Measurements from ENCODE around the gene IQSEC1. TPM values are rescaled to one million over a fixed set of nuclear protein-coding genes. Genes with fewer than 3 reads are reported as not detected.

Gene IQSEC1
- total RNA-seq, 1 donor from 2014 or later, result 63.1 TPM

DNA sequence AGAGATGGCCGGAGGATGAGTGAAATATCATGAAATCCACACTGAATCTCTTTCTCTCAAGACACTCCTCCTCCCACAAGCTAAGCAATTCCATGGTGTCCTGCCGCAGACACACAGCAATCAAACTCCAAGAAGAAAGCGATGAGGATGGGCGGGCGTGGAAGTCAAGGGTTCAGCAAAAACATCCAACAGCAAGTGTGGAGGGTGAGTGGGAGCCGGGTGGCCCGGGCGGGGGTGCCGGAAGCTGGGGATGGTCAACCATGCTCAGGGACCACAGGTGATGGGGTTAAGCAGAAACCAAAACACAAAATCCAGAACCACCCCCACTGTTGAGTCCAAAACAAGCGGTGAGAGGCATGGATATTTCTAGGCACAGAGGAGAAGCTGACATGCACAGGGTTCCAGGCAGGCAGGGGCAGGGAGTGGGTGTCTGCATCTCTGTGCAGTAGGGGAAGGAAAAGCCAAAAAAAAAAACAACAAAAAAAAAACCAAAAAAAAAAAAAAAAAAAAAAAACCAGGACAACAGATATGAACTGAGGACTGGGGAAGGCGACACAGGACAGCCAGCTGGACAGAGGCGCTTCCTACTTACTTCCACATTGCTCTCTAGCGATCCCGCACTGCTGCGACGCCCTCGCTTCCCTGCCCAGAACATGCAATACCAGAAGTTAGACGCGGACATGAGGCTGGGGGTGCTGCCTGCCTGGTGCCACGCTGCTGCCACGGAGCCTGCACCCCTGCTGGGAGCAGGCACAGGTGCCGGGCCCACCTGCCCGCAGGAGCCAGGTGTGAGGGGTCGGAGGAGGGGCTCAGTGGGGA is 170.8 kb downstream of the IQSEC1 start:
- no peak for DNase-seq

- DNase-seq, result peak; percentile 9
These were observed 171.6 kb downstream of the IQSEC1 start for GRCh38 chr3:12901623-12902045.

GRCh38 chr3:12900885-12901411 is 172.3 kb downstream of the IQSEC1 start:
- DNase-seq, result no peak

DNA sequence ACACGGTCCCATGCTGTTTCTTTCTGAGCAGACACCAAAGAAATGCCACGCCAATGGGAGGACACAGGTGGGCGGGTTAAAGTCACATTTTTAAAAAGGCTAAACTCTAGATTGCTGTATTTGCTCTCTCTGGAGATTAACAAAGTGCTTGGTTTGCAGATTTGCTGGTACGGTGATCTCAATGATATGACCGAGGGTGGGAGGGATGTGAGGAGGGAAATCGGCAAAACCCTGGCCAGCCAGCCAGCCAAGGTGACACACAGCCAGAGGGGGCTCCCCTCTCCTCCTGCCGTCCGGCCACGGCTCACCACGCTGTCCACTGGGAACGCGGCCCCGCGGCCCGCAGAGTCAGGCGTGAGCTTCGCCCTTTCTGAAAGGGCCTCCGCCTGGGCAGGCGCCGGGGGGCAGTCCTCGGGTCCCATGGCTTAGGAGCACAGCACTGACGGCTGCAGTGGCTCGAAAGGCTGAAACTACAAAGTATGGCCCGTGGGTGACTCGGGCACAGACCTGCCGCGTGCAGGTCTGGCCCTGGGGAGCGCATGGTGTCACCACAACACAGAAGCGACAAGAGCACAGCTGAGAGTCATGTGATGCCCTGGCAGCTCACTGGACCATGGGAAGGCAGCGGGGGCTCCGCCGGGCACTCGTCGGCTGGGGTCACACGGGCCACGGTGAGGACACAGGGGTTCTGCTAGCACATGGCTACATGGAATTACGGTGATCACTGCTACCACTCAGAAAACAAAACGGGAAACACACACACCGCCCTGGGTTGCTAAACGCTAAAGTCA is 174.1 kb downstream of the IQSEC1 start:
- no peak for DNase-seq

DNA sequence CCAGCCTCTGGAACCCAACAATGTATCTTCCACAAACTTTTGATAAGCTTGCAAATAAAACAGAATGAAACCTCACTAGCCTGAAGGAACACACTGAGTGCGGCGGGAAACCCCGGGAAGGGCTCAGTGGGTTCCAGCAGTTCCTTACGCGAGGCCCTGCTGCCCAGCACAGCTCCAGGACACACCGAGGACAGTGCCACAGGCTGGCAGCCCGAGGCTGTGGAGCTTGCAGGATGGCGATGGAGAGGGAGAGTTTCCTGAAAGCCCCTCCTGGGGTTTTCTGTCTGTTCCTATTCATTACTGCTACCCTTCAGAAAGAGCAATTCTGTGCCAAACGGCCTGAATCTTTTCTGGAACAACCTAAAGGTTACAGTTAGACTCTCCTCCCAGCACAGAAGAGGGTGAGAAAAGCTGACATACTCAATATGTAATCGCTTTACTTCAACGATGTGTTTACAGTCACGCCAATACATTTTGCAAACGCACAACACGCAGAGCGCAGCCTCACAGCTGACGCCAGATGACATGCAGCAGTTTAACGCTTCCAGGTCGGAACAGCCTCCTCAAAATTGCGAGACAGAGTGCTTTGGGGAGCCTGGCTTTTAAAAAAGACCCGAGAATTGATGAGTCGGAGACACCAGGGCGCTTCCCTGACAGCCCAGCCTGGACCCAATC is 174.8 kb downstream of the IQSEC1 start:
- no peak for DNase-seq

DNA sequence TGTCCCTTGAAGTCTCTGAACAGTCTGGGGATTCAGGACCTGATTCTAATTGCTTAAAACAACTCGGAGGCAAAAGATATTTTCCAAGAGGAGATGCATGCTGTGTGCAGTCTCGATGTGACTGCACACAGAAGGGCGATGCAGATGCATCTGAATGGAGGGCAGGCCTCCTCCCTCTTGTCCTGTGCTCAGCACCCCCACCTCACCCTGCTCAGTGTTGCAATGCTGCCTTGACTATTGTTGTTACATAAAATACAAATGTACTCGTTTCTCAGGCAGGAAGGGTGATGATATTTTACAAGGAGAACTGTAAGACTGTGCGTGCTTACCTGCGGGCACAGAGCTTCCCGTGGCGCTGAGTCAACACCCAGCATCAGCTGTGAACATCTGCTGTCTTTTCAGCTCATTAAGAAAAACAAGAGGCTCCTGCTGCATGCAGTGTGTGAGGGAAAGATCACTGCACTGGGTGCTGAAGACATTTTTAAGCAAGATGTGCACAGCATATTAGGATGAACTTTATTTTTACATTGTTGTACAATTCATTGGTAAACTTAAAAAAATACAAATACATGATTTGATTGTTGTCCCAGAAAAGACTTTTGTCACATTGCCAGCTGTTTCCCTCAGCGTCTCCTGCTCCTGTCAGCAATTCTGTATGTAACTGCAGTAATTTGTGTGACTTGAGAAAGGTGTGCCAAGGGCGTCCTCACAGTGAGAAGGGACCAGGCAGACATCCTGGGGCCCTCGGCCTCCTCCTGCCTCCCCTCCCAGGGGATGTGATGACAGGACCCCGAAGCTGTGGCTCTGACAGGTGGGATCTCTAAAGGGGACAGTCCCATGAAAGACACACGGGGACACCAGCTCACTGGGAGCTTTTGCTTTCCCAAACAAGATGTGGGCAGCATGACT is 175.6 kb downstream of the IQSEC1 start:
- DNase-seq, result no peak

DNA sequence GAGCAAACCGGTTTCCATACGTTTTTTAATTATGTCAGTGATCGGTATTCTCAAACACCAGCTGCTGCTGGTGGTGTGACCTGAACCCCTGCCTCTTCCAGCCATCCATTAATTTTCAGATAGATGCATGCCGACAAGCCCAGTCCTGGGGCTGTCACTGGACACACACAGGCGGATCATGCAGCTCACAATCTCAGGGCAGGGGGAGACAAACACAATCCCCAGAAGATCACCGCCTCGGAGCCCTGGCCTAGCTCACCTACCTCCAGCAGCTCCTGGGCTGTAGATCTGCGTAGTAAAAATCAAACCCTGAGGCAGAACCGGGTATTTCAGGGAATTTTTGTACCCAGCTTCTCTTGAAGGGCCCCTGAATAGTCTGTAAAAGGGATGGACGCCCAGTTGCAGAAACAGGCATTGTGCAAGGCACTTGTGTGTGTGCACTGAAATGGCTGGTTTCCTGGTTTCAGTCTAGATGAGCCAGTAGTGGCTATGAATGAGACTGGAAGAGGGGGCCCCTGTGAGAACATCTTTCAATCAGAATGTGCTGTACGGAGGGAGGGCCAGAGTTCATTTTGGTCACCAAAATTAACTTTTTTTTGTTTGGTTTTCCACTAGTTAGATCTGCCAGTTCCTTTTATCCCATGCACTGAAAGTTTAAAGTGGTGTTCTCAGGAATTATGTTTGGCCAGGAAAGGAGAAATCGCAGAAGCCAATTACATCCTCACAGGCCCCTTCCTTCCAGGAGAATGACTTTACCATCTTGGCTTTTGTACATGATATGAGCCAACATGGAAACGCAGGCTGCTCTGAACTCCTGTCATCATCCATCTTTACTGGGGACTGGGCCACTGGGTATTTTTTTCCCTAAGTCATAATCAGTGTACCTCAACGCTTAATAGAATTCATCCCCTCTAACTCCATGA is 176.9 kb downstream of the IQSEC1 start:
- peak; percentile 17 for DNase-seq

DNA sequence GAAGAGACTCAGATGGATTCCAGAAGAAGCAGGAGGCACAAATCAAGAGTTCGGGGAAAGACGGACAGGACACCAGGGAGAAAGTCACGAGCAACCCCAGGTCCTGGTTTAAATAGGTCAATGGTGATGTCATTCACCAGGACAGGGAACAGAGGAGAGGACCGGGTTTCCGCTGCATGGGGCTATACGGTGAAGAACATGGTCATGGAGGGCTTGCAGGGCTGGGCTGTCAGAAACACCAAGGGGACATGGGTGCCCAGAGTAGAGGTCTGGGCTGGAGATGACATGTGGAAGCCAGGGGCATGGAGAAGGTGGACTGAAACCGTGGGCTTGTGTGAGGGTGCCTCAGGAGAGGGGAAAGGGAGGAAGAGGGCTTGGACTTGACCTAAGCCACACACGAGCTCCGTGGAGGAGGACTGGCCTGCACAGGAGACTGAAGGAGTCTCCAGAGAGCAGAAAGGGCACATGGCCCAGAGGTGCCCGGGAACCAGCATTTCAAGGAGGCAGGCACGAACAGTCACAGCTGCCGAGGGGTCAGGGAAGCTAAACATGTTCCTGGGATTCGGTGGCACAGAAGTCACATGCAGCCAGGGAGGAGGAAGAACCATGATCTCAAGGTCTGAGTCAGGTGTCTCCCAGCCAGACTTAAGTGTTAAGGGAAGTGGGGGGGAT is 177.7 kb downstream of the IQSEC1 start:
- peak; percentile 17 for DNase-seq

DNA sequence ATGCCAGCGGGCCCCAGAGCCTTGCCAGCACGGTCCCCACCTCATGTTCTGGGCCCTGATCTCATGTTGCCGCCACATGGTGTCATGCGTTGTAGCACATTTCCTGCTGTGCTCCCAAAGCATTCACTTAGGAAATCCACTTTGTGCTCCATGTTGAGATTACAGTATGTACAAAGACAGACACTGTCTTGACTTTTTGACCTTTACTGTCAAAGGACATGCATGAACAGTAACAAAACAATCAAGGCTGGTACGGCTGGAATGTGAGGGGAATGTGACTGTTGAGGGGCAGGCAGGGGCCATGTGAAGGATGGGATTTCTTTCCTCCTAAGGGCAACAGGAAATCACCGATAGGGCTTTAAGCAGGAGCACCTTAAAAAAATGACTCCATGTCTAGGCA is 178.6 kb downstream of the IQSEC1 start:
- DNase-seq, result peak; percentile 16

DNA sequence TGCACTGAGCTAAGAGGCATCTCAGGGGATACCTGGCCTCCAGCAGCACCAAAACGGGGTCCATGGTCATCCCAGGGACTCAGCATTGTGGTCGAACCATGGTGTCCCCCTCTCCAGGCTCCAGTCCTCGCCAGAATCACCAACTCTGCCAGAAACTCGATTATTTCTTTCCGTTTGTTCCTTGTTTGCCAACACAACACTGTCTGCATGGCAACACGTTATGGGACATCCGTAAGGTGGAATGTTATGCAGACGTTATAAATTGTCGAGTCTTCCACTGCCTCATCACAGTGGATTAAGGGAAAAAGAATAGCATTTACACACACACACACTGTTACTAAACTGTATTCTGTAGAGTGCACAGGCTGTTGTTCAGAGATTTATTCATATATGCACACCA is 179.4 kb downstream of the IQSEC1 start:
- peak; percentile 10 for DNase-seq

DNA sequence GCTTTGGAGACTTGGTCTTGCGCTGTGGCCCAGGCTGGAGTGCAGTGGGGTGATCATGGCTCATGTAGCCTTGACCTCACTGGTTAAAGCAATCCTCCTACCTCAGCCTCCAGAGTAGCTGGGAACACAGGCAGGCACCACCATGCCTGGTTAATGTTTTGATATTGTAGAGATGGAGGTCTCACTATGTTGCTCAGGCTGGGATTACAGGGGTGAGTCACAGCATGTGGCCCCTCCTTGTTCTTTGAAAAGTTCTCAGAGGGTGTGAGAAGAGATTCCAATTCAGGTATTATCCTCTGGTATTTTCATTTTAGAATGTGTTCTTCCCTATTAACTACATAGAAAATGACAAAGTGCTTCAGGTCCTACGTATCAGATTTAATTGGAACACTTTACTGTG is 180.0 kb downstream of the IQSEC1 start:
- DNase-seq, result no peak

DNA sequence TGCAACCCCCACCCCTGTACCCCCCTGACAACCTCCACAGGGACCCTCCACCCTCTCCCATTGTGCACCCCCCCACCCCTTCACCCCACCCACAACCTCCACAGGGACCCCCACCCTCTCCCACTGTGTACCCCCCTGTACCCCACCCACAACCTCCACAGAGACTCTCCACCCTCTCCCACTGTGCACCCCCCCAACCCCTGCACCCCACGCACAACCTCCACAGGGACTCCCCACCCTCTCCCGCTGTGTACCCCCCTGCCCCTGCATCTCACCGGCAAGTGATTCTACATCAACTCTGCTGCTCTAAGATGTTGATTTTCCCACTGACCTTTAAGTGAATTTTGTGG is 180.4 kb downstream of the IQSEC1 start:
- no peak for DNase-seq

DNA sequence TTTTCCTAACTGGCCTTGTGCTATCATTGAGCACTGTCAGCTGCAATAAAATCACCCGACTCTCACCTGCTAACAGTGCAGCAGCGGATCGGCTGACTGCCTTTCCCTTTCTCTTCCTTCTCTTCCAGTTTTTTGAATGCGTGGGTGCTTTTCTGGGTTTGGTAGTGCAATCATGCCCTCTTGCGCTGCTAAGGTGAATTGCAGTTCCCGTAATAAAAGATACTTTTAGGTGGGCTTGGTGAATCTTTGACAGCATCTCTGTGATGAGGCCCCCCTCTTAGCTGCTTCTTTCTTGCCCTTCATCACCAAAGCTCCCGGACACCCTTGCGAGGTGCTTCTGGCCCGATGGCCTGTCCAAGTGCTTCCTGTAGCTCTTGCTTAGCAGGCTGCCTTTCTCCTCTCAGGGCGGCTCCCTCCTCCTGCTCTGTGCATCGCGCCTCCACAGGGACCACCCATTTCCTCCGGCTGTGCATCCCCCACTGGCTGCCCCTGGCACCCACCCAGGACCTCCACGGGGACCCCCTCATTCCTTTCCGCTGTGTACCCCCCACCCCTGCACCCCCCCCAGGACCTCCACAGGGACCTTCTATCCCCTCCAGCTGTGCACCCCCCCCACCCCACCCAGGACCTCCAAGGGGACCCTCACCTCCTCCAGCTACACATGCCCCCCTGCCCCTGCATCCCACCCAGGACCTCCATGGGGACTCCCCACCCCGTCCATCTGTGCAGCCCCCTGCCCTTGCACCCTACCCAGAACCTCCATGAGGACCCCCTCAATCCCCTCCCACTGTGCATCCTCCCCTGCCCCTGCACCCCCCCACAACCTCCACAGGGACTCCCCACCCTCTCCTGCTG is 181.0 kb downstream of the IQSEC1 start:
- DNase-seq, result peak; percentile 73

- DNase-seq, result no peak
These were observed 181.7 kb downstream of the IQSEC1 start for GRCh38 chr3:12891391-12891984.

DNA sequence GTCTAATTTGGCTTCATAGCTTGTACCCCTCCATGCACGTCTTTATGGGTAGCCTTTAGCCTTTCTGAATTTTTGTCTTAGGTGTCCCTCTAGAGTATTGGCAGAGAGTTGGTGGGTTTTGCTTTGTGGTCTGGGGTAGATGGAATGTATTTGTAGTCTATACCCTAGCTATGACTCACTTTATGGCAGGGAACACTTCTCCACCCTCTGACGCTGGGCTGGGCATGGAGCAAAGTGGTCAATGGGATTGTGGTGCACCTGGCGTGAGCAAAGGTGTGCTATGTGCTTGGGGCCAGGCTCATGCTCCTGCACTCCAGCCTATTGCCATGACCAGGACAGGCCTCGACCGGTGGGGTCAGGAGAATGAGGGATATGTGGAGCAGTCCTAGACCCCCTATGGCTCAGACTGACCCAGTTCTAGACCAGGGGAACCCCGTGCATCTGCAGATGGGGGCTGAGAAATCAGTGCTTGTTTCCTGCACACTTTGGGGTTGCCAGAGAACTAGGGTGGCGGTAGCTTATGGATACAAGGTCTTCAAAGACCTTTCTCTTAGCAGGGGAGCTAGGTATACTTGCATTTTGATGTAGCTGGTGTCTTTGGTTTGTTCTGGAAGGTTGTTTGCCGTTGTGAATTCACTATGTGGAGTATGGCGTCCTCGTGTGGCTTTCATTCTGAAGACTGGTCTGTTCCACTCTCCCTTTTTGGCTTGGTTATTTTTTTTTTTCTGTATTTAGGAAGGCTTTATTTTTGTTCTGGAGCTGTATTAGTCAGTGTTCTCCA is 182.4 kb downstream of the IQSEC1 start:
- DNase-seq, result no peak

DNA sequence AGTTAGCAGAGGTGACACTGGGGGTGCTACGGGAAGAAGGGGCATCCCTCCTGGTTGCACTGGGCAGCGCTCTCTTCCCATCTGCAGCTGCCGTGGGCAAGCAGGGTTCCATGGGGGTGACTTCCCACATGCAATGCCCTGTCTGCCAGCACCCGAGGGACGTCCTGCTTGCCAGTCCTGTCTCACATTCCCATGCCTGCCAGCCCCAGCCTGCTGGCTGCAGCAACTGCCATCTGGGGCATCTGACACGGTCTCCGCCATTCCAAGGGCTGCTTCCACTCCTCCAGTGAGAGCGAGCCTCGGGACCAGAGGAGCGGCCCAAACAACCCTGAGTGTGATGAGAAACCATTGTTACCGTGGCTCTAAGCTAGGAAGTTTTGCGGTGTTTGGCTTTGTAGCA is 186.5 kb downstream of the IQSEC1 start:
- no peak for DNase-seq

DNA sequence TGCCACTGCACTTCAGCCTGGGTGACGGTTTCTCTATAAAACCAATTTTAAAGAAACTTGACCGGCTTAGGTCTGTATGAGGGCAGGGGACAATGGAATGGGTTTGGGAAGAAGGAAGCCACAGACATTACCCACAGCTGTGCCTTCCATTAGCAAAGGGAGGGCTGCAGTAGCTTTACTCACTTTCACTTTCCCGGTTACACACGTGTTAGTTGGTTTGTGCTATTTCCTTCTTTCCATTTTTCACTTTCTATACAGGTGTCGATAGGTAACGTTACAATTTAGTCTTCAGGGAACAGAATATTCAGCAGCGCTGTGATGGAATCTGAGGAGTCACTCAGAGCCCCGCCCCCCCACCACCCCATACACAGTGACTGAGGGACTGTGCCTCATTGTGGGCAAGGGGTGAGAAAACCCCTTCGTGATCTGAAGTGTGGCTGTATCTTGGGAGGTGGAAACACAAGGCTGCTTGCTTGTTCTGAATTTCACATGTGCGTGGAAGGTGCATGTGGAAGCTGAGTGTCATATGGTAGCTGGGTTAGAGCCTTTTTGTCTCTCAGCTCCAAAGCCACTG is 187.0 kb downstream of the IQSEC1 start:
- no peak for DNase-seq

- DNase-seq, result no peak
These were observed 187.7 kb downstream of the IQSEC1 start for GRCh38 chr3:12885583-12885930.
